Liver (tissue), 9 donors: ENCODE data around the gene FNDC8. TPM values are rescaled to one million over a fixed set of nuclear protein-coding genes. Genes with fewer than 3 reads are reported as not detected.

Experiments
- DNase-seq: peaks from one replicate; pipeline ENCODE4 v3.0.0-alpha.2; 2017; ENCODE audit warnings: low spot score
- H3K27ac ChIP-seq, 2 donors: one replicate each; pipeline ENCODE4 v1.7.0; 2013; ENCODE audit warnings: inconsistent platforms in 2 of 2, low read length in 2 of 2, control low read depth in 1 of 2, low read depth in 1 of 2, mild to moderate bottlenecking in 1 of 2
- H3K27me3 ChIP-seq, 4 donors: one replicate each; pipeline versions ENCODE4 v1.6.1 to v1.7.0; 2013; ENCODE audit warnings: low read length in 3 of 4, inconsistent platforms in 1 of 4, mild to moderate bottlenecking in 1 of 4, moderate library complexity in 1 of 4; ENCODE audit not compliant: control insufficient read depth in 4 of 4, insufficient read depth in 4 of 4
- H3K36me3 ChIP-seq, 4 donors: one replicate each; pipeline versions ENCODE4 v1.6.1 to v1.7.0; 2013; ENCODE audit warnings: low read length in 3 of 4, mild to moderate bottlenecking in 3 of 4, low read depth in 1 of 4, moderate library complexity in 1 of 4; ENCODE audit not compliant: control insufficient read depth in 4 of 4, insufficient read depth in 3 of 4
- H3K4me1 ChIP-seq, 4 donors: one replicate each; pipeline versions ENCODE4 v1.6.1 to v1.7.0; 2013; ENCODE audit warnings: low read length in 3 of 4, mild to moderate bottlenecking in 3 of 4, moderate library complexity in 1 of 4; ENCODE audit not compliant: control insufficient read depth in 4 of 4, insufficient read depth in 4 of 4
- H3K4me3 ChIP-seq, 3 donors: one replicate each; pipeline versions ENCODE4 v1.6.1 to v1.7.0; 2013; ENCODE audit warnings: low read length in 3 of 3, control low read depth in 1 of 3, low read depth in 1 of 3, mild to moderate bottlenecking in 1 of 3
- H3K9ac ChIP-seq, 2 donors: one replicate each; pipeline ENCODE4 v1.7.0; 2013; ENCODE audit warnings: low read length in 2 of 2, mild to moderate bottlenecking in 2 of 2, moderate library complexity in 2 of 2, control low read depth in 1 of 2, low read depth in 1 of 2
- H3K9me3 ChIP-seq, 4 donors: one replicate each; pipeline versions ENCODE4 v1.6.1 to v1.7.0; 2013; ENCODE audit warnings: low read length in 3 of 4; ENCODE audit not compliant: control insufficient read depth in 4 of 4
- FOXA1 ChIP-seq: IDR thresholded peaks from 2 replicates; pipeline ENCODE4 v1.6.1; 2016; ENCODE audit warnings: antibody characterized with exemption
- FOXA2 ChIP-seq: IDR thresholded peaks from 2 replicates; pipeline ENCODE4 v1.6.1; 2016; ENCODE audit warnings: antibody characterized with exemption
- GABPA ChIP-seq, 2 donors: IDR thresholded peaks in 1 of 2; conservative IDR thresholded peaks in 1 of 2; 2 replicates each; pipeline ENCODE4 v1.6.1; 2016; ENCODE audit warnings: antibody characterized with exemption in 2 of 2, mild to moderate bottlenecking in 1 of 2, moderate library complexity in 1 of 2
- HNF4A ChIP-seq, 2 donors: conservative IDR thresholded peaks; 2 replicates each; pipeline ENCODE4 v1.6.1; 2016; ENCODE audit warnings: antibody characterized with exemption in 2 of 2, mild to moderate bottlenecking in 2 of 2
- HNF4G ChIP-seq: IDR thresholded peaks from 2 replicates; pipeline ENCODE4 v1.6.1; 2016; ENCODE audit warnings: antibody characterized with exemption
- JUND ChIP-seq, 2 donors: IDR thresholded peaks; 2 replicates each; pipeline ENCODE4 v1.6.1; 2016; ENCODE audit warnings: antibody characterized with exemption in 2 of 2
- NR2F2 ChIP-seq: IDR thresholded peaks from 2 replicates; pipeline ENCODE4 v1.6.1; 2016; ENCODE audit warnings: antibody characterized with exemption
- RAD21 ChIP-seq, 2 donors: IDR thresholded peaks; 2 replicates each; pipeline ENCODE4 v1.6.1; 2016; ENCODE audit warnings: antibody characterized with exemption in 2 of 2, mild to moderate bottlenecking in 2 of 2
- REST ChIP-seq: IDR thresholded peaks from 2 replicates; pipeline ENCODE4 v1.6.1; 2016; ENCODE audit warnings: antibody characterized with exemption, mild to moderate bottlenecking
- RXRA ChIP-seq, 2 donors: IDR thresholded peaks; 2 replicates each; pipeline ENCODE4 v1.6.1; 2017 to 2018; ENCODE audit warnings: antibody characterized with exemption in 2 of 2, mild to moderate bottlenecking in 1 of 2
- SP1 ChIP-seq: IDR thresholded peaks from 2 replicates; pipeline ENCODE4 v1.6.1; 2018; ENCODE audit warnings: antibody characterized with exemption, mild to moderate bottlenecking
- WGBS: extraction: QIAGEN DNeasy Blood & Tissue Kit; methylation state at CpG from one replicate; pipeline ENCODE4 v1.1.7; 2013; 5-methylcytosine and 5-hydroxymethylcytosine counted together
- polyA plus RNA-seq, 2 donors: library from polyadenylated mRNA; stranded (reverse) in 1 of 2; unstranded in 1 of 2; fragments of 200-250 nt in 1 of 2; fragments of >200 nt in 1 of 2; fragmentation: Nextera tagmentation in 1 of 2; extraction: Ambion mirVana in 1 of 2; gene quantifications; one replicate each; pipeline versions ENCODE4 v1.2.1 to v1.2.3, GENCODE V29; 2013 to 2015
- total RNA-seq, 2 donors: library from RNA; depleted of rRNA; stranded (reverse); fragments of >200 nt; gene quantifications; one replicate each; pipeline ENCODE4 v1.2.3, GENCODE V29; 2014
- TF ChIP-seq, protein P1 (sequence below): IDR thresholded peaks from 2 replicates; pipeline ENCODE4 v1.6.1; 2016; ENCODE audit warnings: antibody characterized with exemption
- donor health status: healthy.
- donor health status: healthy.
- donor health status: healthy.
- donor health status: healthy.
- donor health status: healthy.

Gene FNDC8
- total and polyA plus RNA-seq, 4 donors: not detected

GRCh38 chr17:35127751-35128514, 6.5 kb downstream of the FNDC8 start:
- Histone ChIP-seq H3K4me1 (peaks cover 0 to 6% (median 0%) of the 10 kb centered on the region in 4 donors), H3K27ac (no peak overlapping the region), H3K9me3 (no peaks in the 10 kb centered on the region), H3K36me3 (peaks cover 0 to 21% (median 9%) of the 10 kb centered on the region in 4 donors), H3K27me3 (no peaks in the 10 kb centered on the region), H3K4me3 (no peak overlapping the region), H3K9ac (no peak overlapping the region)
- no peak for DNase-seq
- no peak for TF ChIP-seq NR2F2
- no peak for TF ChIP-seq GABPA (IDR thresholded peaks at IDR 0.05 in 1 of 2, conservative IDR thresholded peaks at IDR 0.05 in 1 of 2)
- no peak for TF ChIP-seq FOXA2
- no peak for TF ChIP-seq HNF4A (conservative IDR thresholded peaks at IDR 0.05)
- TF ChIP-seq REST: no peak
- TF ChIP-seq HNF4G: no peak
- TF ChIP-seq RXRA (IDR thresholded peaks at IDR 0.05): no peak
- no peak for TF ChIP-seq FOXA1
- no peak for TF ChIP-seq RAD21 (IDR thresholded peaks at IDR 0.05)
- TF ChIP-seq JUND (IDR thresholded peaks at IDR 0.05): no peak
- TF ChIP-seq, protein P1, sequence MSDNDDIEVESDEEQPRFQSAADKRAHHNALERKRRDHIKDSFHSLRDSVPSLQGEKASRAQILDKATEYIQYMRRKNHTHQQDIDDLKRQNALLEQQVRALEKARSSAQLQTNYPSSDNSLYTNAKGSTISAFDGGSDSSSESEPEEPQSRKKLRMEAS: no peak
- 93% methylated on average over 11 of the region's 11 CpGs for WGBS

GRCh38 chr17:35129154-35129972, 7.9 kb downstream of the FNDC8 start:
- Histone ChIP-seq H3K36me3 (peaks cover 5 to 34% (median 19%) of the 10 kb centered on the region in 4 donors), H3K4me3 (no peak overlapping the region), H3K9ac (no peak overlapping the region), H3K27ac (no peak overlapping the region), H3K27me3 (no peaks in the 10 kb centered on the region), H3K9me3 (no peaks in the 10 kb centered on the region), H3K4me1 (peaks cover 0 to 6% (median 0%) of the 10 kb centered on the region in 4 donors)
- no peak for DNase-seq
- TF ChIP-seq REST: no peak
- TF ChIP-seq SP1: no peak
- TF ChIP-seq HNF4G: no peak
- TF ChIP-seq, protein P1: no peak
- 83% methylated on average over 11 of the region's 11 CpGs for WGBS
